ENCODE results near the gene INSYN2A. TPM values are rescaled to one million over a fixed set of nuclear protein-coding genes. Genes with fewer than 3 reads are reported as not detected.

The INSYN2A gene
- total RNA-seq, 1 donor from 2014 or later: 4.6 TPM

DNA sequence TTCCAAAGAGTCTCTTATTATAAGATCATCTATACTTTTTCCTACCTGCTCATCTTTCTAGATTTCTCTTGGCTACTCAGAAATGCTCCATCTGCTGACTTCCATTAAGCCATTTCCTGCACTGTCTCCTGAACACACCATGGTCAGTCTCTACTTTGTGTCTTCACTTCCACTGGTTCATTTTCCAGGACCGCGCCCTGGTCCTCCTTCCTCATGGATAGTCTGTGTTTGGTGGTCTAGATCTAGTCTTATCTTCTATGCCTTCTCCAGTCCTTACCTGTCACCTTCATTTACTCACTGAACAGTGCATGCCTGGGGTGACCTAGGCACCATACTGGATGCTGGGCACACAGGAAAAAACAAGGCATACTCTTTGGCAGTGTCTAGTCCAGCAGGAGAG, 11.8 kb downstream of the INSYN2A start:
- H3K4me3 Mint-ChIP-seq (ENCODE audit: unreplicated experiment): no peak overlapping the region
- H3K4me1 Mint-ChIP-seq (ENCODE audit: unreplicated experiment): peaks cover 7% of the 10 kb centered on the region
- no peaks in the 10 kb centered on the region for H3K27me3 Mint-ChIP-seq (ENCODE audit: unreplicated experiment)
- TF ChIP-seq, protein P1, sequence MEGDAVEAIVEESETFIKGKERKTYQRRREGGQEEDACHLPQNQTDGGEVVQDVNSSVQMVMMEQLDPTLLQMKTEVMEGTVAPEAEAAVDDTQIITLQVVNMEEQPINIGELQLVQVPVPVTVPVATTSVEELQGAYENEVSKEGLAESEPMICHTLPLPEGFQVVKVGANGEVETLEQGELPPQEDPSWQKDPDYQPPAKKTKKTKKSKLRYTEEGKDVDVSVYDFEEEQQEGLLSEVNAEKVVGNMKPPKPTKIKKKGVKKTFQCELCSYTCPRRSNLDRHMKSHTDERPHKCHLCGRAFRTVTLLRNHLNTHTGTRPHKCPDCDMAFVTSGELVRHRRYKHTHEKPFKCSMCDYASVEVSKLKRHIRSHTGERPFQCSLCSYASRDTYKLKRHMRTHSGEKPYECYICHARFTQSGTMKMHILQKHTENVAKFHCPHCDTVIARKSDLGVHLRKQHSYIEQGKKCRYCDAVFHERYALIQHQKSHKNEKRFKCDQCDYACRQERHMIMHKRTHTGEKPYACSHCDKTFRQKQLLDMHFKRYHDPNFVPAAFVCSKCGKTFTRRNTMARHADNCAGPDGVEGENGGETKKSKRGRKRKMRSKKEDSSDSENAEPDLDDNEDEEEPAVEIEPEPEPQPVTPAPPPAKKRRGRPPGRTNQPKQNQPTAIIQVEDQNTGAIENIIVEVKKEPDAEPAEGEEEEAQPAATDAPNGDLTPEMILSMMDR (IDR thresholded peaks at IDR 0.05): no peak
- no peak for DNase-seq (ENCODE audit: extremely low spot score, unreplicated experiment)
- H3K27ac Mint-ChIP-seq (ENCODE audit: unreplicated experiment): no peak overlapping the region
- H3K36me3 Mint-ChIP-seq (ENCODE audit: unreplicated experiment): peaks cover 20% of the 10 kb centered on the region
- H3K9me3 Mint-ChIP-seq (ENCODE audit: unreplicated experiment): peaks cover 16% of the 10 kb centered on the region

DNA sequence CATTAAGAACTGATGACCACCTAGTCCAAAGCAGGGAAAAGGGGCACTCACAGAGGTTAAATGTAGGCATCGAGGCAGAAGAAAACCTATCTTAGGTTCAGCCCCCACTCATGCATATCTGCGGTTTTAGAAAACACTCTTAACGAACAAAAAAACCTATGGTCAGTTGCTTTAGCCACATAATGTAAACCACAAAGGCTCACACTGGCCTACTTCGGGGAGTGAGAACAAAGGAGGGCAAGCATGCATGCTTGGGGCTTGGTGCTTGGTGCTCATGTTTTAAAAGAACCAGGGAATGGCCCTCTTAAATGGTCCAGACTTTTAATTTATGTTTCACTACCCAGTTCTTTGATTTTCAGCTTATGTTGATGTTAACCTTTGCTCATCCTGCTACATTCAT, 14.2 kb downstream of the INSYN2A start:
- TF ChIP-seq, protein P1 (IDR thresholded peaks at IDR 0.05): no peak
- H3K4me1 Mint-ChIP-seq (ENCODE audit: unreplicated experiment): peaks cover 3% of the 10 kb centered on the region
- H3K9me3 Mint-ChIP-seq (ENCODE audit: unreplicated experiment): peaks cover 16% of the 10 kb centered on the region
- H3K27ac Mint-ChIP-seq (ENCODE audit: unreplicated experiment): no peak overlapping the region
- H3K4me3 Mint-ChIP-seq (ENCODE audit: unreplicated experiment): no peak overlapping the region
- DNase-seq (ENCODE audit: extremely low spot score, unreplicated experiment): no peak
- no peaks in the 10 kb centered on the region for H3K27me3 Mint-ChIP-seq (ENCODE audit: unreplicated experiment)
- H3K36me3 Mint-ChIP-seq (ENCODE audit: unreplicated experiment): peaks cover 22% of the 10 kb centered on the region

DNA sequence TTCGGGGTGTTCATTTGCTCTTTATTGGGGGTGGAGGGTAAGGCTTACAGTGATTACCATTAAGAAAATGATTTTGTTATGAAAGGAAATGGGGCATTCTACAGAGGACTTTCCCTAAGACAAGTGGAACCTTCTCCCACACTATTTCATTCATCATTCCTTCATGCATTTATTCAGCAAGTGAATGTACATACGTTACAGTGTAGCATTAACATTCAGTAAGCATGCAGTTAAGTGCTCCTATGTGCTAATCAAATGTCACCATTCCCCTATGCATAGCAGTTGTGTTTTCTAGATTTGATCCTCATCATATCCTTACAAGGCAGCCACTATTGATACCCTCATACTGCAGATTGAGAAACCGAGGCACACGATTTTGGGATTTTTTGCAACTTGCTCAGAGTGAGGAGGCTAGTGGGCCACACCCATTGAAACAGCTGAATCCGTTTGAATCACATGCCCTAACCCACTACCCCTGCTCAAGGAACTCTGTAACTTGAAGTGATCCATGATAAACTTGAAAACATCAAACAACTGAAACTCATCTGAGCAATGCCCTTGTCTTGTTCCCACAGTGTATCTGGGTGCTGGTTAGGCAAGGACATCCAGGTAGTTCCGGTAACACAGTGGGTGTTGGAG, 16.7 kb downstream of the INSYN2A start:
- H3K4me3 Mint-ChIP-seq (ENCODE audit: unreplicated experiment): no peak overlapping the region
- peaks cover 11% of the 10 kb centered on the region for H3K9me3 Mint-ChIP-seq (ENCODE audit: unreplicated experiment)
- no peaks in the 10 kb centered on the region for H3K4me1 Mint-ChIP-seq (ENCODE audit: unreplicated experiment)
- no peak overlapping the region for H3K27ac Mint-ChIP-seq (ENCODE audit: unreplicated experiment)
- peaks cover 20% of the 10 kb centered on the region for H3K36me3 Mint-ChIP-seq (ENCODE audit: unreplicated experiment)
- H3K27me3 Mint-ChIP-seq (ENCODE audit: unreplicated experiment): no peaks in the 10 kb centered on the region
- no peak for DNase-seq (ENCODE audit: extremely low spot score, unreplicated experiment)
- TF ChIP-seq, protein P1 (IDR thresholded peaks at IDR 0.05): no peak

DNA sequence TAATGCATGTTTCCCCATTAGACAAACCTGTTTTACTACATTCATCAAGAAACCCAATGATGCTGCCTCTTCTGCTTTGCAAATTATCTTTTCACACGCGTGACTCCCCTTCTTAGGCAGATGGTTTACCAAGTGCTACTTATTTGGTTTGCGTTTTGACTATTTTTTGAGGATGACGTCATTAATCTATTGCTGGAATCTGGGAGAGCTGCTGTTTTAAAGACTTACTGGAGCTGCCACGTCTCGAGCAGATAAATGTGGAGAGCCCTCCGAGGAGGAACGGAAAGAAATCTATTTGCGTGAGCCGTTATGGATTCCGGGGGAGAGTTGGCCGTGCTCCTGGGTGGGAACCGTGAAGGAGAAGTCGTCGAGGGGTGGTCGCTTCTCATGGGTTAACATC, 19.7 kb downstream of the INSYN2A start:
- no peak for DNase-seq (ENCODE audit: extremely low spot score, unreplicated experiment)
- H3K27ac Mint-ChIP-seq (ENCODE audit: unreplicated experiment): no peak overlapping the region
- H3K4me3 Mint-ChIP-seq (ENCODE audit: unreplicated experiment): no peak overlapping the region
- H3K27me3 Mint-ChIP-seq (ENCODE audit: unreplicated experiment): no peaks in the 10 kb centered on the region
- peaks cover 8% of the 10 kb centered on the region for H3K9me3 Mint-ChIP-seq (ENCODE audit: unreplicated experiment)
- no peaks in the 10 kb centered on the region for H3K4me1 Mint-ChIP-seq (ENCODE audit: unreplicated experiment)
- TF ChIP-seq, protein P1 (IDR thresholded peaks at IDR 0.05): no peak
- H3K36me3 Mint-ChIP-seq (ENCODE audit: unreplicated experiment): peaks cover 12% of the 10 kb centered on the region

DNA sequence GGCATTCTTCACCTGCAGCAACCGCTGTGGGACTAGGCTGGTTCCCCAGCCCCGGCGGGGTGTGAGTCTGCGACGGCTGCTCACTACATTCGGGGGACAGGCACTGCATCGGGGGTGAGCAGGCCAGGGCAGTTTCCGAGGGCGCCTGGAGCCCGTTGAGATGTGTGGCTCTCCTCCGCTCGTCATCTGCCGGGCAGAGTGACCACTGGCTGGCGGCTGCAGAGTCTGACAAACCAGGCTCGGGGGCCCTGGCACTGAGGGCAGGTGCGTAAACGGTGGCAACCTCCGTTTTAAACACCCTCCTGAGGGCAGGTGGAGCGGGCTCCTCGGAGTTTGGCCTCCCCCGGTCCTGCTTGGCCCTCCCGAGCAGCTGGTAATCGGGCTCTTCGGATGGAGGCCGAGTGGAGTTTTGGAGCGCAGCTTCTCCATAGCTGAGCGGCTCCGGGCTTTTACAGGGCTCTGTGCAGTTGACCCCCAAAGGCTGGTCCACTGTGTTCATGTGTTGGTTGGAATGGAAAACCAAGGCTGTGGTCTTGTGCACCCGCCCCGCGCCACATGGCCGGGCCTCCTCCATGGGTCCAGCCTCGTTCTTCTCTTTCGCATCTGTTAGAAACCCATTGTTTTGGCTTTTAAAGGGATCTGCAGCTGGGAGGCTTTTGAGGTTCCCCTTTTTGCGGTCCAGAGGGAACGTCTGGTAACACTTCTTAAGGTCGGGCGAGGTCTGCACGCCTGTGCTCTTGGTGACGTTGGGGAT, 20.9 kb downstream of the INSYN2A start:
- TF ChIP-seq, protein P1 (IDR thresholded peaks at IDR 0.05): no peak
- H3K4me1 Mint-ChIP-seq (ENCODE audit: unreplicated experiment): no peaks in the 10 kb centered on the region
- H3K4me3 Mint-ChIP-seq (ENCODE audit: unreplicated experiment): no peak overlapping the region
- DNase-seq (ENCODE audit: extremely low spot score, unreplicated experiment): no peak
- H3K9me3 Mint-ChIP-seq (ENCODE audit: unreplicated experiment): peaks cover 4% of the 10 kb centered on the region
- H3K27ac Mint-ChIP-seq (ENCODE audit: unreplicated experiment): no peak overlapping the region
- no peaks in the 10 kb centered on the region for H3K27me3 Mint-ChIP-seq (ENCODE audit: unreplicated experiment)
- peaks cover 10% of the 10 kb centered on the region for H3K36me3 Mint-ChIP-seq (ENCODE audit: unreplicated experiment)

Data from osteocyte (in vitro differentiated cells).